HG02981 (cell line): ENCODE results near the gene DRC1.

ENCODE experiments used
- ATAC-seq: cut with Tn5 transposase; IDR thresholded peaks from one replicate; pipeline ENCODE4 v1.9.1; 2021; ENCODE audit warnings: mild to moderate bottlenecking, moderate library complexity; ENCODE audit not compliant: unreplicated experiment

The DRC1 gene

GRCh38 chr2:26489213-26489850, 87.6 kb downstream of the DRC1 start:
- ATAC-seq = no peak

- ATAC-seq = no peak
Observed at GRCh38 chr2:26491563-26492167, 89.9 kb downstream of the DRC1 start.

GRCh38 chr2:26492749-26493515, 91.2 kb downstream of the DRC1 start:
- ATAC-seq = no peak

- no peak for ATAC-seq
Observed at GRCh38 chr2:26493566-26493965, 91.8 kb downstream of the DRC1 start.

- ATAC-seq = no peak
Observed at GRCh38 chr2:26494199-26494598, 92.5 kb downstream of the DRC1 start.

GRCh38 chr2:26494891-26495290, 93.2 kb downstream of the DRC1 start:
- ATAC-seq = no peak

GRCh38 chr2:26495705-26496297, 94.1 kb downstream of the DRC1 start:
- ATAC-seq = no peak

GRCh38 chr2:26500406-26500805, 98.7 kb downstream of the DRC1 start:
- no peak for ATAC-seq

GRCh38 chr2:26503231-26503880, 101.6 kb downstream of the DRC1 start:
- peak; percentile 63 for ATAC-seq

GRCh38 chr2:26504002-26504401, 102.3 kb downstream of the DRC1 start:
- no peak for ATAC-seq

GRCh38 chr2:26506279-26506678, 104.6 kb downstream of the DRC1 start:
- ATAC-seq = no peak
